GM12865 (cell line): Measurements from ENCODE around the gene STUB1.
A peak's percentile ranks its signal among the peaks of the same experiment; 100 is the strongest.

Experiments used
- DNase-seq: peaks from one replicate; pipeline ENCODE4 v3.0.0; 2010; ENCODE audit warnings: low read depth
- H3K4me3 ChIP-seq: 2 replicates; pipeline ENCODE4 v1.5.1; 2011; ENCODE audit warnings: mild to moderate bottlenecking, low read depth, low read length, control low read depth
- CTCF ChIP-seq: IDR thresholded peaks from 2 replicates; pipeline ENCODE4 v1.5.1; 2011; ENCODE audit warnings: low read length, control low read depth, low read depth, inconsistent platforms; ENCODE audit not compliant: insufficient read depth; ENCODE audit errors: missing control alignments

The STUB1 gene

GRCh38 chr16:672371-672770 lies 7.8 kb upstream of the STUB1 start:
- H3K4me3 ChIP-seq, result no peak overlapping the region
- TF ChIP-seq CTCF, result no peak
- no peak for DNase-seq

- H3K4me3 ChIP-seq, result no peak overlapping the region
- DNase-seq, result no peak
- TF ChIP-seq CTCF, result no peak
Measured at GRCh38 chr16:672851-673250, 7.4 kb upstream of the STUB1 start.

- DNase-seq, result no peak
- no peak for TF ChIP-seq CTCF
- H3K4me3 ChIP-seq, result no peak overlapping the region
Measured at GRCh38 chr16:673399-673991, 6.7 kb upstream of the STUB1 start.

- no peak for DNase-seq
- no peak overlapping the region for H3K4me3 ChIP-seq
- no peak for TF ChIP-seq CTCF
Measured at GRCh38 chr16:674214-674881, 5.9 kb upstream of the STUB1 start.

- TF ChIP-seq CTCF, result no peak
- no peak within 1 kb of the TSS for H3K4me3 ChIP-seq
Measured at GRCh38 chr16:674968-675883, 5.0 kb upstream of the STUB1 start, which contains the start of gene RHBDL1. TSS of gene RHBDL1 (plus strand) at chr16:675671. CDS start at chr16:675791, 120 bp downstream.

GRCh38 chr16:675884-676564 lies 4.2 kb upstream of the STUB1 start:
- TF ChIP-seq CTCF, result no peak
- H3K4me3 ChIP-seq, result no peak overlapping the region
- no peak for DNase-seq

More at GRCh38 chr16:674968-675883, 5.0 kb upstream of the STUB1 start, which contains the start of gene RHBDL1:
- DNase-seq, result peak; percentile 35
